Endometrial microvascular endothelial cells (primary cell): Measurements from ENCODE around the gene ESRP2. TPM values are rescaled to one million over a fixed set of nuclear protein-coding genes. Genes with fewer than 3 reads are reported as not detected.

Source experiments
- in situ Hi-C: cut with HindIII; loops from 2 replicates; pipeline ENCODE4 v1.10.0; 2017; ENCODE audit warnings: low sequenced_read_pairs, low pct_unique_long_range_greater_than_20kb; ENCODE audit errors: inconsistent ontology term
- total RNA-seq: library from RNA; depleted of rRNA; stranded (reverse); fragments of >200 nt; gene quantifications from one replicate; pipeline ENCODE4 v1.2.3, GENCODE V29; 2015; ENCODE audit errors: inconsistent ontology term

ESRP2 gene
- 0.19 TPM for total RNA-seq

DNA sequence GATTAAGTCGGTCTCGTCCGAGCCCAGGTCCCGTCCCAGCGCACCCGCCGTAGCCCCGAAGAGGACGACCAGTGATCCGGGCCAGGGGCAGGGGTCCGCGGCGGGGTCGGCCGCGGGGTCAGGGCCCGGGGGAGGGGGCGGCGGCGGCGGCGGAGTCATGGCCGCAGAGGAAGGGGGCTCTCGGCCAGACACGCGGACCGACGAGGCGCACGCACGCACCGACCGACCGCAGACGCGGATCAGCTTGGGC, at the start of gene ESRP2:
Gene ESRP2, minus strand, starts transcription at position 241 of the 250 bp plus-strand sequence. Its CDS starts 82 bp downstream, at position 159.
- in situ Hi-C loops, result no loop called here

DNA sequence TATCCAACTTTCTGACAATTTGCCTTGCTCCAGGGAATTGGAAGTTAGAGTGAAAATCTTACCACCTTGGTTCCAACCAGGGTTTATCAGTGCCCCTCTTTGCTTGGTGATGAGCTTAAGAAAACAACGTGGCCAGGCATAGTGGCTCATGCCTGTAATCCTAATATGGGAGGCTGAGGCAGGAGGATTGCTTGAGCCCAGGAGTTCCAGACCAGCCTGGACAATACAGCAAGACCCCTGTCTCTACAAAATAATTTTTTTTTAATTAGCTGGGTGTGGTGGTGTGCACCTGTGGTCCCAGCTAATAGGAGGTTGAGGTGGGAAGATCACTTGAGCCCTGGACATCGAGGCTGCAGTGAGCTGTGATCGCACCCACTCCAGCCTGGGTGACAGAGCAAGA, 49.8 kb upstream of the ESRP2 start:
- in situ Hi-C loops, result no loop called here

DNA sequence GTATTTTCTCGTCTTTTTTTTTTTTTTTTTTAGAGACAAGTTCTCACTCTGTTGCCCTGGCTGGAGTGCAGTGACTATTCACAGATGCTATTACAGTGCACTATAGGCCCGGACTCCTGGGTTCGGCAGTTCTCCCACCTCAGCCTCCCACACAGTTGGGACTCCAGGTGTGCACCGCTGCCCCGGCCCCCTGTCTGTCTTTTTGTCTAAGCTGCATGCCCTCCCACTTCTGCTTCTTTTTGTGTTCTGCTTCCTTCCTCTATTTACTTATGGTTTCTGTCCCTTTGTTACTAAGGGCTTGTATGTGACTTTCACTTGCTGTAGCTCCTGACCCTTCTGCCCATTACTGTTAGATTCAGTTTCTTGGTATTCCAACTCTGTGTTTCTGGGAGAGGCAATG, 48.9 kb upstream of the ESRP2 start:
- in situ Hi-C loops, result no loop called here

DNA sequence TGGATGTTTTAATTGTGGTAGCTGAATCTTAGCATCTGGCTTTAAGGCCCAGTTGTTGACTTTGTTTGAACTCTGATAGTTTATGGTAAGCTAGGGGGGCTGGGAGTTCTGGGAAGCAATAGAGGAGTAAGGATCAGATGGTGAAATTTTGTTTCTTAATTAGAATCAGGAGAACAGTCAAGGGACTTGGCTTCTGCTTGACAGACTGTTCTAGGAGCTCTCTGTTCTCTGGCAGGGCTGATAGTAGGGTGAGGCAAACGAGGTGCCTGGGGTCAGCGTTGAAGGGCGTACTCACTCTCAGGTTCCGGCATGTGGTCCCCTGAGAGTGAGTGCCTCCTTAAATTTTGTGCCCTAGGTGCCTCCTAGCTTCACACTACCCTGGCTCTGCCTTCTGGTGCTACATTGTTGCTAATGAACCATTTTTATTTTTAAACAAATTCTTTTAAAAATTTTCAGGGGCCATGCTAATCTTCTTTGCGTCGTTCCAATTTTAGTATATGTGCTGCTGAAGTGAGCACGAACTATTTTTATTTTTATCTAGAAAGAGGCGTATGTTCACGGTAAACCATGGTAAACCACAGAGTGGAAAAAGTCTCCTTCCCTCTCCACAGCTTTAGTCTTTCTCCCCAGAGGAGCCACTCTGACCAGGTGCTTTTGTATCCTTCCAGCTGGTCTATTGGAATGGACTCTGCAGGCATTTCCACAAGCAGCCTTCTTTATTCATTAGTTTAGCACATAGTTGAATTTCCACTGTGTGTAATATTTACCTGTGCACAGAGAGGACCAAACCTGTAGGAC, 48.1 kb upstream of the ESRP2 start:
- in situ Hi-C loops, result no loop called here

DNA sequence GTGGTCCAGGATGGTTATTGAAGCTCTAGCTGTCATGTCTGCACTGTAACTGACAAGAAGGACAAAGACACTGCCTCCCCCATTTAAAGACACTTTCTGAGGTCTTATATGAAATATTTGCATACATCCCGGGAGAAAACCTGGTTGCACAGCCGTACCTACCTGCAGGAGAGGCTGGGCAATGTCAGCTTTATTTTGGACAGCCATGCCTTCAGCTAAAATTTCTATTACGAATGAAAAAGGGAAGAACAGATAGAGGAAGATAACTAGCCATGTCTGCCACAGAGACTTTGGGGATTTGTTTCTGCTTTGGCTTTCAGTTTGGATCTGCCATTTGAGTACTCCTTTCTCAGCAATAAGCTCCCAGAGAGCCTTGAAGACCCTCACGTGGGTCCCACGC, 47.4 kb upstream of the ESRP2 start:
- in situ Hi-C loops, result no loop called here

DNA sequence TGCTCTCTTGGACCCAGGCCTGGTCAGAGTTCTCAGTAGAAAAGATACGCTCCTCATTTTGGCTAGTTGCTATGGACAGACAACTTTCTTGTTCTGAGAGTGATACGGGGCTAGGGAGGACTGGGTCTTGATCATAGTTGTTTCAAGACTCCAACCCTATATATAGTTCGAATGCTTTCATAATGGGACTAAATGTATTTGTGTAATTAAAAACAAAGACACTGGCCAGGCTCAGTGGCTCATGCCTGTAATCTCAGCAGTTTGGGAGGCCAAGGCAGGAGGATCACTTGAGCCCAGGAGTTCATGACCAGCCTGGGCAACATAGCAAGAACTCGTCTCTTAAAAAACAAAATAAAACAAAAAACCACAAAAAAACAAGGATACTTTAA, 46.1 kb upstream of the ESRP2 start:
- in situ Hi-C loops, result no loop called here

DNA sequence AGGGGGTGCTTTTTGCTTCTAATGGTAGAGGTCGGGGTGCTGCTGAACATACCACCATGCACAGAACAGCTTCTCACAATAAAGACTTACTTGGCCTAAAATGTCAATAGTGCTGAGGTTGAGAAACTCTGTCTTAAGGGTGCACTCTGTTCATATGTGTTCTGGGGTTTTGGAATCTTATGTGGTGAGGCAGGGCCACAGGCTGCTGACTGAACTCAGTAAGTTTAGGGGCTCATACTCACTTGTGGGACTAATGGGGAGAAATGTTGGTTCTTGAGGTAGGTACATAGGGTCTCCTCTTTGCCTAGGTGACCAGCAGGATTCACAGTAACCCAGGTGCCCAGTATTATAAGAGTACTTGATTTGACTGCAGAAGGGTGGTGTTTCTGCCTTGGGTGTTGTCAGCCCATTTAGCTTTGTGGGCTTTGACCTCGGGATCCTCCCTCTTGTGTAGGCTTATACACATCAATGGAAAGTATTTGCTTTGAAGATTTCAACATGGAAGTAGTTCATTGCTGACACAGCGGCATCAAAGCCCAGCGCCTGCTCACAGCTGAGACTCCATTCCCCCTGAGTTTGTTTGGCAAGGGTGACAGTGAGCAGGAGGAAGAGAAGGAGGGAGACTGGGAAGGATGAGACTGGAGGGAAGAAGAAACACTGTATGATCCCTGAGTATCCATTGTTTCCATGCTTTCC, 45.6 kb upstream of the ESRP2 start:
- in situ Hi-C loops, result no loop called here

DNA sequence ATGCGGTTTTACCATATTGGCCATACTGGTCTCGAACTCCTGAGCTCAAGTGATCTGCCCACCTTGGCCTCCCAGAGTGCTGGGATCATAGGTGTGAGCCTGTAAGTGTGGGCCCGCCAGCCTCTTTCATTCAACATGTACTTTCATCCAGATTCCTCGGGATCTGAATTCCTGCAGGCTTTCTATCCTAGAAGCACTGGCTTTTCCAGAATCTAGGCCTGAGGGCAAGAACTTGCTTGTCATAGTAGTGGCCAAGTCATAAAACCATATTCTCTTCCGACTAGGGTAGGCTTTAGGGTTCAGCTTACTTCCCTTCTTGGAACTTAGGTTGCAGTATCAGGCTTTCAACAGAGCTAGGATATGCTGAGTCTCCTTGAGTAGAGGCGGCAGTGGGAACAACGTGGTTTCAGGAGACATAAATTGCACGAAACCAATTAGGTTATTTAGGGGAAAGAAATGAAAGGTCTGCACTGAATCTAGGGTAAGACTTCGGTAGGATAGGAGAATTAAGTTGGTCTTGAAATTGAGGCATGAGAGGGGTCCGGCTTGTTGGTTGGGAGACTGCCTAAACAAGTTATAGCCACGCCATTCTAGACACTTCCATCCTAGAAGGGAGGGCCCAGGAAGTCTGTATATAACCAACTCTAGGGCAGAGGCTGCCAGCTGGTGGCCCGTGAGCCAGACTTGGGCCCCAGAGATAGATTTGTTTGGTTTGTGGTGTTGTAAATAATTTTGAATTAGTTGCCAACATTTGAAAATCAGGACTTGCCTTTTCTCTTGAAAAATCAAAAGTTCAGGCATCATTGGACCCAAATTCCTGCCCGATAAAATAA, 44.0 kb upstream of the ESRP2 start:
- in situ Hi-C loops, result no loop called here

DNA sequence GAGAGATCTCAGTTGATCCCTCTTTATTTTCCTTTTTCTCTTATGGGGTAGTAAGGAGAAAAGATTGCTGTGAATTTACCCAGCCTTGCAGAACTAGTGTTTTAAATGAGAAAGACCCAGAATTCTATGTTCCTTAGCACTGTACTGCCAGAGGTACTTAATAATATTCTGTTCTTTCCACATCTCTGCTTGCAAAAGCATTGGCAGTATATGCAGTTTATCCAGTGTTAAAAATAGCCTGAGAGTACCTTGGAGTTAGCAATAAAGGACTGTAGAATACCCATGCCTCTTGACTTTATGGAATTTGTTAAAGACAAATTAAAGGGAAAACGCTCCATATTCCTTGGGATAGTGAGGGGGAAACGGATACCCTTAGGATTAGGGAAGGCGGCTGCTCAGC, 40.3 kb upstream of the ESRP2 start:
- in situ Hi-C loops, result no loop called here

DNA sequence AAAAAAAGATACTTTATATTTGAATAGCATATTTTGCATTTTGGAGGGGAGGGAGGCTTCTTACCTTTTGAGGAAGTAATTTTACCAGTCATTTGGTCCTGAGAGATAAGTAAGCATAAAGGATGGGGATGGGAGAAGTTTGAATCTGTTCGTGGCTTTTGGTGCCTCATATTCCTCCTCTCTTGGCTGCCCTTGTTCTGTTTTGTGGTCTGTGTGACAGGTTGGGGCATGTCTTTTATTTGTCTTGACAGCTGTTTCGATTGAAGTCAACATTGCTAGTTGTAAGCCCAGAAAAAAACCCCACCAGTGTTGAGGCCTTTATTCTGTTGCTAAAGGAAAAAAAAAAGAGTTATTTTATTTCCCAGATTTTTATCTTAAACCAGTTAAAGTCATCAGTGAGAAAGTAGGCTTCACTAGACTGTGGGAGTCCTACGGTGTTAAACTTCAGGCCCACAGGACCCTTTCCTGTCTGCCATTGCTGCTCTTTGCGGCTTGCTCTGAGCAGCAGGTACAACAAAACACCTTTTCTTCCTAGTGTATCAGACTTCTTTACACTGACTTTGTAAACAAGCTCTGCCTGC, 39.8 kb upstream of the ESRP2 start:
- in situ Hi-C loops, result no loop called here

DNA sequence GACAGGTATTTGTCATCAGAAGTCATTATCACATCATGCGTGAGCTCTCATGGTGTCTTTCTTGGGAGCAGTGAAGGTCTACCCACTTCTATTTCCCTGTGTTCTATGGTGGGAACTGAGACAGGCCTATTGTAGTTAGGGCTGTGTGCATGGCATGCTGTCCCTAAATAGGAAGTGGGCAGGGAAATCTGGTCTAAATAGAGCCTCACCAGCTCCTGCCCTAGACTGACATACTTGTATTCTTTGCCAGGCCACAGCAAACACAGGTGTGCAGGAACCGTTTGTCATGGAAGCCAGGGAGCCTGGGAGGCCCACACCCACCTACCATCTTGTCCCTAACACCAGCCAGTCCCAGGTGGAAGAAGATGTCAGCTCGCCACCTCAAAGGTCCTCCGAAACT, 38.5 kb upstream of the ESRP2 start:
- in situ Hi-C loops, result no loop called here

DNA sequence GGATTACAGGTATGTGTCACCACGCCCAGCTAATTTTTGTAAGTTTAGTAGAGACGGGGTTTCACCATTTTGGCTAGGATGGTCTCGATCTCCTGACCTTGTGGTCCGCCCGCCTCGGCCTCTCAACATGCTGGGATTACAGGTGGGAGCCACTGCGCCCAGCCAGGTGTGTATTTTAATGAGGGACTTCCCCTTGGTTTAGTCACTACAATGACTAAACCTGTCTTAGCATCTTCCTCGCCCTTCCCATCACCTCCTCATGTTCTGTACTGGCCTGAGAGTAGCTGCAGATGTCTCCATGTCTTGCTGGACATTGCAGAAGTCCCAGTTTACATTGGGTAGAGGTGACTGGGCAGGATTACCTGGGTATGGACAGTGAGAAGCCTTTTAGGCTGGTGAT, 38.0 kb upstream of the ESRP2 start:
- in situ Hi-C loops, result no loop called here

DNA sequence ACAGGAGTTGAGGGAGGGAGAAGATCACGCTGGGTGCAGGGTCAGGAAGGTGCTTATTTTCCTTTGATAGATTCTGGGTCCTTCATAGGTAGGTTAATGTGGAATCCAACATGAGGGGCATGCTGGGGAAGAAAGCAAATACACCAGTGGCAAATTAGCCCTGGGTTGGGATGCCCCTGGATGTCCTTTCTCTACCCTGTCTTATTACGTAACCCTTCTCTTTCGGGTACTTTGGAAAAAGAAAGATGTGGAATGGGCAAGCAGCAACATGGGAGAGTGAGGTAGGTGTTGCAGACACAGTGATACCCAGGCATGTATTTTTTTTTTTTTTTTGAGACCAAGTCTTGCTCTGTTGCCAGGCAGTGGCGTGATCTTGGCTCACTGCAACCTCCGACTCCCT, 37.5 kb upstream of the ESRP2 start:
- in situ Hi-C loops, result no loop called here

DNA sequence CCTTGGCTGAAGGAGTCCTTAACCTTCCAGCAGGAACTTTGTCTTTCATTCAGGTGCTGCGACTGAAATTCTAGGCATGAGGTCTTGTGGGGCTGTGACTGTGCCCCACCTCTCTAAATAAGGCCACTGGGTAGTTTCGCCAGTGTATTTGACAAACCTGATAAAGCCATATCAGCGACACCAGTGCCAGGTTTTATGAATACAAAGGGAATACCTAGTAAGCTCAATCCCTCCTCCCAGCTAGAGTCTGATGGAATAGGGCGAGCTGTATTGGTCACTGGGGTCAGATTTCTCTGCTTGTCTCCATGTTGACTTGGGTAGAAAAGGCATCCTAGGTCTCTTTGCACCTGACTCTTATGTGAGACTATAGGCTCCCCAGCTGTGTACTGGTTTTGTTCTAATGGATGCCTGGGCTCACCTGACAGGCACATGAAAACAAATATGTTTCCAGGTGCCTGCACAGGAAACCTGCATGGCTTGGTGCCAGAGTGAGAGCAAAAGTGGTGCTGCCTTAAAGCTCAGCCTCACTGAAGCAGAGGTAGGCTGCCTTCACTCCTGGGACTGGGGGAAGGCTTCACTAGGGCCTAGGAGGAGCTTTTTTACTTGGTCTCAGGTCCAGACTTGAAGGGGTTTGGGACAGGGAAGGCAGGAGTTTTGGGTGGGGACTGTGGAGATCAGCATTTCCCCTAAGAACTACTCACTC, 36.7 kb upstream of the ESRP2 start:
- in situ Hi-C loops, result no loop called here

DNA sequence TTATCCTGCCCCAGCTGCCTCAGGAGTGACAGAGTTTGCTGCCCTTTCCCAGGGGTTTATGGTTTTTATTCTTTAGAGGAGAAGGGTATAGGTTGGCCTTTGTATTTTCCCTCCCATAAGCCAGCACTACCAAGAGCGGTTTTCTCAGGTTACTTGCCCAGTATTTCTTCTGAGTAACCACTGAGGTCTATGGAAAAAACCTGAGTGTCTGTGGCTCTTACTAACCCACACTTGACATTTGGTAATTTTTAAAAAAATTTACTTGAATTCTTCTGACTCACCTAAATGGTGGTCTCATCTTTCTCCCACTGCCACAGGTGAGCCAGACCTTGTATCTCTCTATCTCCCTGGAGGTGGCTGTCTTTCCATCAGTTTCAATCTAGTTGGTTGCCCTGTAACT, 34.4 kb upstream of the ESRP2 start:
- in situ Hi-C loops, result no loop called here

DNA sequence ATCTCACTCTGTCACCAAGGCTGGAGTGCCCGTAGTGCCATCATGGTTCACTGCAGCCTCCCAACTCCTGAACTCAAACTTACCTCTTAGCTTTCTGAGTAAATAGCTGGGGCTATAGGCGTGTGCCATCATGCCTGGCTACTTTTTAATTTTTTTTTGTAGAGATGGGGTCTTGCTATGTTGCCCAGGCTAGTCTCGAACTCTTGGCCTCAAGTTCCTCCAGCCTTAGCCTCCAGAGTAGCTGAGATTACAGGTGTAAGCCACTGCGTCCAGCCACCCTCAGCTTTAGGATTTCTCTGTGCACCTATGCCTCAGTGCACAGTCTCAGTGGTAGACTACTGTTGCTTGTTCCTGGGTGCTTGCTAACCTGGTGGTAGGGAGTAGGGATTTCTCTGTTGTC, 33.9 kb upstream of the ESRP2 start:
- in situ Hi-C loops, result no loop called here

DNA sequence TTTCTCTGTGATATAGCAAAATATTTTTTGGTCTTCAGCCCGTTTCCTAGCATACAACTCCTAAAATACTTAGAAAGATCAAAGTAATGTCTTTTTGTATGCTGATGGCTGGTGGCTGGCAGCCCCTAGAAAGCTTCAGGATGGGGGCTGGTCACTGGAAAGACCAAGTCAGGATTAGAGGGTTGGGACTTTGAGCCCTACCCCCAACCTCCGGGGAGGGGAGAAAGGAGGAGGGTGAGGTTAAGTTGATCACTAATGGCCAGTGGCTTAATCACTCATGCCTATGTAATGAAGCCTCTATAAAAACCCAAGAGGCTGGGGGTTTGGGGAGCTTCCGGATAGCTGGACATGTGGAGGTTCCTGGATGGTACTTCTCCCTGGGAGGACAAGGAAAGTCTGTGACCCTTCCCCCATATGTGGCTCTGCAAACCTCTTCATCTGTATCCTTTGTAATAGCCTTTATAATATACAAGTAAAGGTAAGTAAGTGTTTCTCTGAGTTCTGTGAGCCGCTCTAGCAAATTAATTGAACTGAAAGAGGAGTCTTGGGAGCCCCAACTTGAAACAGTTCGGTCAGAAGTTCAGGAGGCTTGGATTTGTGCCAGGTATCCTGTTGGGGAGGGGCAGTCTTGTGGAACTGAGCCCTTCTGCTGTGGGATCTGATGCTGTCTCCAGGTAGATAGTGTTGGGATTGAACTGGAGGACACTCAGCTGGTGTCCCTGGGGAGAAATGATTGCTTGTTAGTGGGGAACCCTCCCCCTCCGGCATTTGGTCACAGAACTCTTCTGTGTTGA, 31.9 kb upstream of the ESRP2 start:
- in situ Hi-C loops, result no loop called here
